ENCODE results near the gene LMF2. TPM values are rescaled to one million over a fixed set of nuclear protein-coding genes. Genes with fewer than 3 reads are reported as not detected.

The LMF2 gene
- total and polyA plus RNA-seq, 2 of the 8 experiments (the other 6 are each of a cell fraction or from before 2014, with no cell fraction given) = 34.3 to 62.9 TPM

GRCh38 chr22:50460938-50461337, 46.6 kb downstream of the LMF2 start:
- H3K79me1 ChIP-seq (ENCODE audit: low read depth, low read length) = no peaks in the 10 kb centered on the region
- H2BK120ac ChIP-seq (replicated peaks; ENCODE audit: low read depth, low read length) = no peak overlapping the region
- no peak for DNase-seq (ENCODE audit: low read depth in 1 of 2, low spot score in 2 of 2)
- no peak overlapping the region for H3K4me3 ChIP-seq (ENCODE audit: extremely low read depth in 1 of 4, insufficient read depth in 2 of 4, low read depth in 3 of 4, low read length in 4 of 4)
- H2BK20ac ChIP-seq (ENCODE audit: low read length) = no peak overlapping the region
- no peak overlapping the region for H3K4me2 ChIP-seq (ENCODE audit: insufficient read depth in 1 of 2, low read depth in 2 of 2, low read length in 2 of 2)
- H2BK12ac ChIP-seq (ENCODE audit: low read depth, low read length) = no peak overlapping the region
- no peak overlapping the region for H3K23ac ChIP-seq (ENCODE audit: insufficient read length)
- ChIA-PET POLR2A (ENCODE audit: partially characterized antibody) (interaction anchor here (1.0 to 1.2 kb wide), 2 partner anchors 12 to 13 kb away, joined by 3 read pairs; no protein-coding TSS in a partner anchor), CTCF (ENCODE audit: partially characterized antibody) (interaction anchor here (0.6 to 1.2 kb wide), 4 partner anchors 9 to 103 kb away, joined by 3 to 6 read pairs (median 3); no protein-coding TSS in a partner anchor)
- no peak overlapping the region for H2BK5ac ChIP-seq (ENCODE audit: low read depth, low read length)
- H3K36me3 ChIP-seq (ENCODE audit: control insufficient read depth in 2 of 4, insufficient read depth in 4 of 4, low read length in 3 of 4) = peaks cover 20 to 78% (median 42%) of the 10 kb centered on the region in 4 experiments
- H3K56ac ChIP-seq (replicated peaks; ENCODE audit: insufficient read length, low read depth, low read length) = no peak overlapping the region
- no peak overlapping the region for H4K91ac ChIP-seq (replicated peaks; ENCODE audit: insufficient read length, low read length)
- H4K20me1 ChIP-seq (replicated peaks in 1 of 2; ENCODE audit: control insufficient read depth in 1 of 2, insufficient read depth in 2 of 2, low read length in 2 of 2) = peaks cover 15 to 23% of the 10 kb centered on the region in 2 experiments
- no peak overlapping the region for H4K8ac ChIP-seq (ENCODE audit: extremely low read depth, insufficient read depth, low read length)
- WGBS, 2 experiments (ENCODE audit: extremely low coverage in 1 of 2, insufficient coverage in 1 of 2, insufficient read length in 1 of 2, insufficient replicate concordance in 2 of 2, low coverage in 1 of 2, low lambda C conversion rate in 2 of 2, missing lambda C conversion rate in 1 of 2) = 96% methylated on average over 16 of the region's 17 CpGs; no CpG with 5 or more reads in 1 of the 2 experiments
- no peak overlapping the region for H2AFZ ChIP-seq (ENCODE audit: low read length)
- FAIRE-seq = no peak
- no peak overlapping the region for H3K27ac ChIP-seq (ENCODE audit: low read depth, low read length)
- H2AK5ac ChIP-seq (ENCODE audit: low read depth, low read length) = no peak overlapping the region
- no peak overlapping the region for H4K5ac ChIP-seq (ENCODE audit: insufficient read length, low read depth, low read length)
- no peaks in the 10 kb centered on the region for H3K4me1 ChIP-seq (replicated peaks in 1 of 4; ENCODE audit: control insufficient read depth in 3 of 4, insufficient read depth in 4 of 4, low read length in 3 of 4)
- no peak overlapping the region for H2BK15ac ChIP-seq (ENCODE audit: low read length)
- no peak overlapping the region for H3K14ac ChIP-seq (ENCODE audit: insufficient read length)
- H3K23me2 ChIP-seq (ENCODE audit: low read depth, low read length) = no peaks in the 10 kb centered on the region; the same call in 1 of the 2 replicates
- no peak overlapping the region for H3K9ac ChIP-seq (replicated peaks in 1 of 4; ENCODE audit: extremely low read depth in 1 of 4, low read depth in 3 of 4, low read length in 3 of 4)
- no peak overlapping the region for H3K4ac ChIP-seq (replicated peaks; ENCODE audit: insufficient read length, low read depth, low read length)
- H3K9me3 ChIP-seq (ENCODE audit: insufficient read depth in 2 of 2, low read depth in 1 of 2, low read length in 1 of 2) = no peaks in the 10 kb centered on the region
- H3K18ac ChIP-seq (ENCODE audit: extremely low read depth, low read length) = no peak overlapping the region
- no peaks in the 10 kb centered on the region; a peak in 1 of 7 replicates for H3K27me3 ChIP-seq (replicated peaks in 1 of 4; ENCODE audit: control insufficient read depth in 3 of 4, extremely low read depth in 1 of 4, insufficient read depth in 3 of 4, low read length in 3 of 4)
- no peaks in the 10 kb centered on the region for H3K79me2 ChIP-seq (ENCODE audit: control insufficient read depth in 1 of 2, insufficient read depth in 2 of 2, low read length in 2 of 2)
- TF ChIP-seq POLR2A (IDR thresholded peaks at IDR 0.05; ENCODE audit: control extremely low read depth in 1 of 2, low read depth in 2 of 2, low read length in 2 of 2) (no peak), ATF3 (IDR thresholded peaks at IDR 0.05; ENCODE audit: insufficient read depth, low read depth, low read length) (no peak), SP4 (IDR thresholded peaks at IDR 0.05; ENCODE audit: low read length) (no peak), CBX5 (IDR thresholded peaks at IDR 0.05; ENCODE audit: low read depth, low read length) (no peak), KDM5A (IDR thresholded peaks at IDR 0.05; ENCODE audit: low read length) (no peak), SIN3A (conservative IDR thresholded peaks at IDR 0.05 in 1 of 2, IDR thresholded peaks at IDR 0.05 in 1 of 2; ENCODE audit: low read depth in 1 of 2, low read length in 2 of 2) (no peak), POLR2AphosphoS5 (IDR thresholded peaks at IDR 0.05; ENCODE audit: low read depth, low read length) (no peak), TAF7 (optimal IDR thresholded peaks at IDR 0.05; ENCODE audit: borderline replicate concordance, low read depth, low read length) (no peak), SP1 (IDR thresholded peaks at IDR 0.05; ENCODE audit: low read depth, low read length) (no peak), SP2 (IDR thresholded peaks at IDR 0.05; ENCODE audit: low read length) (no peak), TBP (IDR thresholded peaks at IDR 0.05; ENCODE audit: low read depth, low read length) (no peak), POU5F1 (IDR thresholded peaks at IDR 0.05; ENCODE audit: low read depth, low read length) (no peak), EP300 (IDR thresholded peaks at IDR 0.05; ENCODE audit: borderline replicate concordance in 1 of 2, low read depth in 2 of 2, low read length in 2 of 2) (no peak), CEBPB (IDR thresholded peaks at IDR 0.05; ENCODE audit: low read depth, low read length) (no peak), SRF (IDR thresholded peaks at IDR 0.05; ENCODE audit: low read depth, low read length) (no peak)

Data from H1 (cell line).